GM19395 (cell line): ENCODE data around the gene CTBP1.
A peak's percentile ranks its signal among the peaks of the same experiment; 100 is the strongest.

Source experiments
- ATAC-seq: cut with Tn5 transposase; IDR thresholded peaks from one replicate; pipeline ENCODE4 v1.9.1; 2021; ENCODE audit warnings: mild to moderate bottlenecking, moderate library complexity; ENCODE audit not compliant: unreplicated experiment

CTBP1 gene

GRCh38 chr4:1199556-1200331, 49.2 kb downstream of the CTBP1 start:
- no peak for ATAC-seq

GRCh38 chr4:1198098-1198844, 50.7 kb downstream of the CTBP1 start:
- ATAC-seq: no peak

- ATAC-seq: no peak
Observed at GRCh38 chr4:1196421-1197183, 52.3 kb downstream of the CTBP1 start.

GRCh38 chr4:1195891-1196401, 53.0 kb downstream of the CTBP1 start:
- ATAC-seq: no peak

- no peak for ATAC-seq
Observed at GRCh38 chr4:1195109-1195671, 53.7 kb downstream of the CTBP1 start.

GRCh38 chr4:1194010-1194900, 54.7 kb downstream of the CTBP1 start:
- no peak for ATAC-seq

- ATAC-seq: no peak
Observed at GRCh38 chr4:1193206-1194009, 55.5 kb downstream of the CTBP1 start.

GRCh38 chr4:1192493-1193205, 56.3 kb downstream of the CTBP1 start:
- no peak for ATAC-seq

- ATAC-seq: no peak
Observed at GRCh38 chr4:1192091-1192492, 56.8 kb downstream of the CTBP1 start.

GRCh38 chr4:1191621-1192020, 57.3 kb downstream of the CTBP1 start:
- ATAC-seq: no peak

GRCh38 chr4:1187182-1187581, 61.7 kb downstream of the CTBP1 start:
- ATAC-seq: peak; percentile 72

GRCh38 chr4:1183985-1184773, 64.8 kb downstream of the CTBP1 start:
- ATAC-seq: peak; percentile 81

GRCh38 chr4:1182313-1182712, 66.6 kb downstream of the CTBP1 start:
- ATAC-seq: no peak

- no peak for ATAC-seq
Observed at GRCh38 chr4:1180663-1181062, 68.3 kb downstream of the CTBP1 start.

- ATAC-seq: no peak
Observed at GRCh38 chr4:1179976-1180375, 69.0 kb downstream of the CTBP1 start.

GRCh38 chr4:1179089-1179441, 69.9 kb downstream of the CTBP1 start:
- no peak for ATAC-seq

- no peak for ATAC-seq
Observed at GRCh38 chr4:1178300-1179088, 70.4 kb downstream of the CTBP1 start.
